Amniotic stem cell (primary cell): ENCODE measurements around the gene GPN3.
"Not testable (repeated sequence)": the region's sequence is repeated elsewhere in the genome, so short reads cannot be mapped to it uniquely, and the experiment has no call there.

ENCODE experiments used
- DNase-seq: peaks from one replicate; lab custom pipeline; 2025; lab: John Stamatoyannopoulos, UW

The GPN3 gene

DNA sequence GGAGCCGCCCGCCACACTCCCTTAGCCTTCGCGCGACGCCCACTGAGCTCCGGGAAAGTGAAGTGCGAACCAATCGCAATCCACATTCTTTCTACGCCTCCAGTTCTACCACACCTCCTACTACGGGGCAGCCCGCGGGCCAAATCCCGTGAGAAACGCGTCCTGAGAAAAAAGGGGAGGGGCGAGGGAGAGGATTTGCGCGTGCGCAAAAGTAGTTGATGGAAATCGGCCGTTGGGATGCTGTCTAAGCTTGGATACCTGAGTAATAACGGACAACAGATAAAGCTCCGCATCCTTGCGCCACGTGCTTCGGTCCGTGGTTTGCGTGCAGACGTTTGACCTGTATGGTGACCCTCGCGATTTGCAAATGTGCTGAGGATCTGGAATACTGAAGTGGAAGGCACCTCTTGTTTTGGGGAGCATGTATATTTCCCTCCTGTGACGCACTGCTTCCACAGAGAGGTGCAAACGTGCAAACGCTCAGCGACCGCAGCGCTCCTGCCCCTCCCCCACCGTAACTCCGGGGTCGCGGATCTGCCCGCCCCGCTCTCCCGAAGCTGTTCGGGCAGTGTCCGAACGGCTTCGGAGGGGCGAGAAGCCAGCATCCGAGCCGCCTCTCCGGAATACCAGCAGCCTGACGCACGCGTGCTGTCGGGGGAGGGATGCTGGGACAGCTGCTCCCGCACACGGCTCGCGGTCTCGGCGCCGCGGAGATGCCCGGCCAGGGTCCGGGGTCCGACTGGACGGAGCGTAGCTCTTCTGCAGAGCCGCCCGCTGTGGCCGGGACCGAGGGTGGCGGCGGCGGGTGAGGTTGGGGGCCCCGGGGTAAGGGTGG is at the start of gene GPN3, which contains the start of gene FAM216A:
GPN3 (minus strand) TSS at position 44 of the 835 bp plus-strand sequence. CDS start 54 bp downstream, outside the sequence.
FAM216A (plus strand) TSS at position 632 of the 835 bp plus-strand sequence; CDS start at position 663, 31 bp downstream.
- DNase-seq = peak; percentile 94

DNA sequence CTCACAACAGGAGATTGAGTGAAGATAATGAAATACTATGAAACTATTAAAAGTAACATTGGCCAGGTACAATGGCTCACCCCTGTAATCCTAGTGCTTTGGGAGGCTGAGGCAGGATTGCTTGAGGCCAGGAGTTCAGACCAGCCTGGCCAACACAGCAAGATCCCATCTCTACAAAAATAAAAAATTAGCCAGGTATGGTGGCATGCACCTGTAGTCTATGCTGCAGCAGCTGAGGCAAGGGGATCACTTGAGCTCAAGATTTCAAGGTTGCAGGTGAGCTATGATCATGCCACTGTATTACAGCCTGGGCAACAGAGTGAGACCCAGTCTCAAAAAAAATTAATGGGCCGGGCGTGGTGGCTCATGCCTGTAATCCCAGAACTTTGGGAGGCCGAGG is 48.9 kb upstream of the GPN3 start:
- no peak for DNase-seq

DNA sequence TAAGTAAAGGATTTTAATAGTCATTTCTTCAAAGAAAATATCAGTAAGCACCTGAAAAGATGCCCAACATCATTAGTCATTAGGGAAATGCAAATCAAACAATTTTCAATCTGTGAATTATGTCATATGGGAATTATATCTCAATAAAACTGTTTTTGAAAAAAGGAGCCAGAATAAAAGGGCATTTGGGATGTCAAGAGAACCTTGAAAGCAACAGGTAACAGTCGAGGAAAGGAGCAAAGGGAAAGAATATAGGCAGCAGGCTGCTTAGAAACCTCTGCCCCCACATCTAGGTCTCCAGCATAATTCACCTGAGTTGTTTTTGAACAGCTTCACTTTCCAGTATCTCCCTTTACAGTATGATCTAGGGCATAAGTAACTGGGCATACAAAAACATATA is 46.3 kb upstream of the GPN3 start:
- DNase-seq = no peak

DNA sequence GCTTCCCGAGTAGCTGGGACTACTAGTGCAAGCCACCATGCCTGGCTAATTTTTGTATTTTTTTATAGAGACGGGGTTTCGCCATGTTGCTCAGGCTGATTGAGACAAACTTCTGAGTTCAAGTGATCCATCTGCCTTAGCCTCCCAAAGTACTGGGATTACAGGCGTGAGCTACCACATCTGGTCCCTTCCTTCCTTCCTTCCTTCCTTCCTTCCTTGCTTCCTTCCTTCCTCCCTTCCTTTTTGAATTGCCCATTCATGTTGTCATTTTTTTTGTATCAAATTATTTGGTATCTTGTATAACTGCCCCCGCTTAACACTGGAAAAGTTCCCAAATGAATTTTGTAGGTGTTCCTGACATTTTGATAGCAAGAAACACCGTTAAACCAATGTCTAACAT is 45.8 kb upstream of the GPN3 start:
- no peak for DNase-seq

DNA sequence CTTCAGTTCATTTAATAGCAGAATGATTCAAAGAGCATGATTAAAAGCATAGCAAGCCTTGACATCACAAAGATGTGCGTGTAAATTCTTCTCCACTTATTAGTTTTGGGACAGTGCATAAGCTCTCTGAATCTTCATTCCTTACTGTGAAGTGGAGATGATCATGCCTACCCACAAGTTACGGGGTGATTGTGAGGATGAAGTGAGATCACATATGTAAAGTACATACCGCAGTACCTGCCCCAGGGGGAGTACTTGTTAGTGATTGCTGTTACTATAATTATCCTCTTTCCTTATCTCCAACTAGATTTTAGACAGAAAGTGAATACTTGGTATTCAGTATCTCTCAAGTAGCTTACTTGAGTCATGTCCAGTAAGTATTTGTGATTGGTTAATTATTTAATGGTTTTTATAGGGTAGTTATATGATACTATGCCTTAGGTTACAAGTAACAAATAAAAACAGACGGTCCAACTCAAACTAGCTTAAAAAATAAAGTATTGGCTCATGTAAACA is 40.1 kb upstream of the GPN3 start:
- DNase-seq = no peak

DNA sequence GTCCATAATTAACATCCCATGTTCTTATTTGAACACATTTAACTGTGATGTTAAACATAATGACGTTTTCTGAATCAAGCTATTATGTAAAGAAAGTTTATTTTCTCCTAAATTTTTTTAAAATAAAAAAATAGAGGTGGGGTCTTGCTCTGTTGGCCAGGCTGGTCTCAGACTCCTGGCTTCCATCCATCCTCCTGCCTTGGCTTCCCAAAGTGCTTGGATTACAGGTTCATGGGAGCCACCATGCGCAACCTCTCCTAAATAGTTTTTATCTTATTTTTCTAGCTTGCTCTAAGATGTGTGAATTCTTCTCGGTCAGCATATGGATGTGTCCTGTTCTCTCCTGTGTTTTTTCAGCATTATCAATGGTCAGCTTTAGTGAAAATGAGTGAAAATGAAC is 37.3 kb upstream of the GPN3 start:
- no peak for DNase-seq

DNA sequence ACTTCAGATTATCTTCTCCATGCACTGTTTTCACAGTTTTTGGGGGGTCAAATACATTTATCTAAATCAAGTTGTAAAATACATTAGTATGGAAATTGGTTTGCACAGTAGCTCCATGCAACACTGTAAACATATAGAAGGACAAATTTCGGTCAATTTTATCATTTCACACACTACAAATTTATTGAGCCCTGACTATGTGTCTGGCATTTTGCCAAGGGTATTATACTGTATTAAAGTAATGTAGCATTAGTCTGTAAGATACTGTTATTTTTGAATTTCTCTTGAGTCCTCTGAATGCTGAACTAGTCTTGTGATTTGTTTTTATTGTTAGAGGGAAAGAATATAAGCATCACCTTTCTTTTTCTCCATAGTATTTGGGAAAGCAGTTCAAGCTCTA is 35.4 kb upstream of the GPN3 start:
- no peak for DNase-seq

DNA sequence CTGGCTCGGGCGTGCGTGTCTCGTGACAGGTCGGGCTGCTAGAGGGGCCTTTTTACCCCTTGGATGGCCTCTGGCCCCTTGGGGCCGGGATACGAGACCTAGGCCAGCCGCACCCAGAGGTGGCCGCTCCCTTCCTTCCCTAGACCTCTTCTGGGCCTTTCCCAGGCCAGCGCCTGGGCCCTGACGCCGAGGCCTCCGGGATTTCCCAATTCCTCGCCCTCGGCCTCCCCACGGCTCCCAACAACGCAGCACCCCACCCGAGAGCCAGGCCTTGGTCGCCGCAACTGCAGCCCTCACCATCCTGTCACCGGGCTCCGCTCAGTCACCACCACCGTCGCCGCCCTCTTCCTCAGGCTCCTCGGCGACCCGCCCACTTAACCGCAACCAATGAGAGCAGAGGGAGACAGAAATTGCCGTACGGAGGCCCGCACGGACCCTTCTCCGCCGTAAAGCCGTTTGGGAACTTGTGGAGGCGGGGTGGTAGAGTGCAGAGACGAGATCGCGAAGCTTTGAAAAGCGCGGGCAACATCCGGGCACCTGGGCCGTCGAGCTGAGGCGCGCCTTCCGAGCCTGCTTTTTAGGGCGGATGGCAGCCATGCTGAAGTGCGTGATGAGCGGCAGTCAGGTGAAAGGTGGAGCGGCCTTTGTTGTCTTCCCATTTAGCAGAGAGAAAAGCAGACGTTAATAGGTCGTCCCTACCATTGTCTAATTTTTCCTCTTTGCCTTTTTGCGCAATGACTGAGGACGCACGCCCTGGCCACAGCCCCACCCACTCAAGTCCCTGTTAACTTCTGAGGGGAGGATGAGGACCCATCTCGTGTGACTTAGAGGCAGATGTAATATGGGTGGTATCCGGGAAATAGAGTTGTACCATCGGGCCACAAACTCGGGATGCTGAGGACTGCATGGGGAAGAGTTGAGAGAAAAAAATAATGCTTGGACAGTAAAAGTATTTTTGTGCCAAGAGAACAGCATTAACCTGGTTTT is 34.0 kb upstream of the GPN3 start, which contains the start of the genes RAD9B and VPS29:
RAD9B (plus strand) TSS at position 580 of the 987 bp plus-strand sequence; CDS start at position 587, 7 bp downstream.
VPS29 (minus strand) TSS at position 360 of the 987 bp plus-strand sequence; CDS start at position 300, 60 bp downstream.
- peak; percentile 95 for DNase-seq

DNA sequence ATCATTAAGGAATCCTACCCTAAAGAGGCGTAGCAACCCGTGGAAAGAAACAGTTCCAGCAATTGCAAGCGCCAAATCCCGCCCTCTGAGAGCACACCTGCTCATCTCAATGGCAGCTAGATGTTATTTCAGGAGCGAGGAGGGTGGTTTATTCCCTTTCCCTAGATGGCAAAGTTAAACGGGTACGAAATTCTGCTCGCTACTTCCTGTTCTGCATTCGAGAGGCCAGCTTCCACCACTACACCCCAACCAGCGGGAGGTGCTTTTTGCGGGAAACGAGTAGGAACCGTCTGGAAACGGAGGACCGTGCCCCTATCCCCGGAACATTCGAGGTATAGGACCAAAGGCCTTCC is 33.3 kb upstream of the GPN3 start:
- DNase-seq = peak; percentile 16

DNA sequence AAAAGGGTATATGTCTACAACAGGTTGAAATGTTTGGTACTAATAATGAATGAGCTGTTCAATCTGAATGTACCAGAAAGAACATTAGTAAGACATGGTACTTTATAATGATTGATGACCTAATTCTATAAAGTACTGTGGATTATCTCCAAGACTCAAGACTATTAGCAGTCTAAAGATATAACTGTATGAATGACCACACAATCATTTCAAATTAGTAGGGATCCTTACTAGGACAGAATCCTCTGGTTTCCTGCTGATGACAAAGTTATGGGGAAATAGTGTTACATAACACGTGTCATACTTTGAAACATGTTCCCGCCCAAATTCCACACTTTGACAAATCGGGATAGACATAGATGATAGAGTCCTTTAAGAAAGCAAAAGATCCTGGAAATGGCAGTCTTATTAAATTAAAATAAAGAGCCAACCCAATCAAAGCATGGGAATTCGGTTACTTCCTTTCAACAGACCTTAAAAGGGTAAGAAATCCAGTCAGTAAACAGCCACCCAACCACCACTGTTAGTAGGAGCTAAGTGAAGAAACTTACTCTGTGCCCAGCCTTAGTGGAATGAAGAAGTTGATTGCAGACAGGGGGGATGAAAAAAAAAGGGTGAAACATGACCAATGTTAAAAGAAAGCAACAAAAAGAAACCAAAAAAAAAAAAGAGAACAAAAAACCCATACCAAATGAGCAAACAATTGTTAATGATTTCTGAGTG is 31.1 kb upstream of the GPN3 start:
- DNase-seq = no peak

DNA sequence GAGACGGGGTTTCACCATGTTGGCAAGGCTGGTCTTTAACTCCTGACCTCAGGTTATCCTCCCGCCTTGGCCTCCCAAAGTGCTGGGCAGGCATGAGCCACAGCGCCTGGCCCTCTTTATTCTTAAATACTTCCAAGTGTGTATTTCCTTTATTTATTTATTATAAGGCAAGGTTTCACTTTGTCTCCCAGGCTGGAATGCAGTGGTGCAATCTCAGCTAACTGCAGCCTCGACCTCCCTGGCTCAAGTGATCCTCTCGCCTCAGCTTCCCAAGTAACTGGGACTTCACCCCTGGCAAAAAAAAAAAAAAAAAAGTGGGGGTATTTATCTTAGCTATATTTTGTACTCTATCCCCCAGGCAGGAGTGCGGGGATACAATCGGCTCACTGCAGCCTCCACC is 7.4 kb upstream of the GPN3 start:
- DNase-seq = no peak

DNA sequence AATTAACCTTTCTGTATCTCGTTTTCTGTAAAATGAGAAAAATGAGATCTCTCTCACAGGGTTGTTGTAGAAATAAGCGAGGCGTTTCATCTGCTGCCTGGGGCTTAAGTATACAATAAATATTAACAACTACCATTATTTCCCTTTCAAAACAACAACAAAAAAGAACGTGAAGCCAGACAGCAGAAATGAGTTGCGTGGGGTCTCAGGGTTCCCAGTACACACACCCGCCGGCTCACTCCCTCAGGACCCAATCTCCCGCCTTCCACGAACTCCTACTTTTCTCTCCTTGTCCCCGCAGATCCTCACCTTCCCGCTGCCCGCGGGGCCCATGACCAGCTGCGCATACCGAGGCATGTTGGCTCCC is 227 bp downstream of the GPN3 start:
- DNase-seq = no peak

DNA sequence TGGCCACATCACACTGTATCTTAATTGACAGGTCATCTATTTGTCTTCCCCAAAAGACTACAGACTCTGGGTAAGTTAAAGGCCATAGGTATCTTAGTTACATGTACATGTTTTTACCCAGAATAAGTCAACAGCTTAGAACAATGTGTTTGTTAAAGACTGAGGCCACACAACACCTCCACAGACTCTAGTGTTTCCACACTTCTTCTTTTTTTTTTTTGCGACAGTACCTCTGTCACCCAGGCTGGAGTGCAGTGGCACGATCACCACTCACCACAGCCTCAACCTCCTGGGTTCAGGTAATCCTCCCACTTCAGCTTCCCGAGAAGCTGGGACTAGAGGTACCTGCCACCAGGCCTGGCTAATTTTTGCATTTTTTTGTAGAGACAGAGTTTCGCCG is 1.3 kb downstream of the GPN3 start:
- no peak for DNase-seq

DNA sequence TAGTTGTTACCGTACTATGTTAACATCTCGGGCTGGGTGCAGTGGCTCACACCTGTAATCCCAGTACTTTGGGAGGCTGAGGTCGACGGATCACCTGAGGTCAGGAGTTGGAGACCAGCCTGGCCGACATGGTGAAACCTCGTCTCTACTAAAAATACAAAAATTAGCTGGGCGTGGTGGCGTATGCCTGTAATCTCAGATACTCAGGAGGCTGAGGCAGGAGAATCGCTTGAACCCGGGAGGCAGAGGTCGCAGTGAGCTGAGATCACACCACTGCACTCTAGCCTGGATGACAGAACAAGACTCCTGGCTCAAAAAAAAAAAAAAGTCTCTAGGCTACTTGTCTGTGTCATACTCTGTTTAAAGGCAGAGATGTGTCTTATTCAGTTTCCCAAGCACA is 2.3 kb downstream of the GPN3 start:
- DNase-seq = not testable (repeated sequence)

DNA sequence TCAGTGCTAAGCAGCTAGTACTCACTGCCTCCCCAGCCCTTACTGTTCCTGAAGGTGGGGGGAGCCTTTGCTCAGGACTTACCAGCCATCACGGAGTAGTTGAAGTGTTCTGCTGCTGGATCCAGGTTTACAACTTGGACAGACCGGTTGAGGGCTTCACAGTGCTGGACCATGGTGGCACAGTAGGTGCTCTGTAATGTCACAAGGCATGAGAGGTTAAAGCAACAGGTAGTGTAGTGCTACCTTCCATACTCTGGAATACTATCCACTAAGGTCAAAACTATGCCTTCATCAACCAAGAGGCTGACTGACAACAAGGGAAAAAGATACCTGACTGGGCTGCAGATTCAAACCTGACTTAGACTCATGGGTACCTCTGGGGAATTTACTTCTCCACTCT is 3.0 kb downstream of the GPN3 start:
- no peak for DNase-seq

DNA sequence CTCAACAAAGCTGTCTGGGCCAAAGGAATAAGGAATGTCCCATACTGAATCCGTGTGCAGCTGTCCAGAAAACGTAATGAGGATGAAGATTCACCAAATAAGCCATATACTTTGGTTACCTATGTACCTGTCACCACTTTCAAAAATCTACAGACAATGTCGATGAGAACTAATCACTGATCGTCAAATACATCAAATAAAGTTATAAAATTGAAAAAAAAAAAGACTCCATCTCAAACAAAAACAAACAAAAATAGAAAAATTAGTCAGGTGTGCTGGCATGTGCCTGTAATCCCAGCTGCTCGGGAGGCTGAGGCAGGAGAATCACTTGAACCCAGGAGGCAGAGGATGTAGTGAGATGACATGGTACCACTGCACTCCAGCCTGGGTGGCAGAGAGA is 6.9 kb downstream of the GPN3 start:
- not testable (repeated sequence) for DNase-seq

DNA sequence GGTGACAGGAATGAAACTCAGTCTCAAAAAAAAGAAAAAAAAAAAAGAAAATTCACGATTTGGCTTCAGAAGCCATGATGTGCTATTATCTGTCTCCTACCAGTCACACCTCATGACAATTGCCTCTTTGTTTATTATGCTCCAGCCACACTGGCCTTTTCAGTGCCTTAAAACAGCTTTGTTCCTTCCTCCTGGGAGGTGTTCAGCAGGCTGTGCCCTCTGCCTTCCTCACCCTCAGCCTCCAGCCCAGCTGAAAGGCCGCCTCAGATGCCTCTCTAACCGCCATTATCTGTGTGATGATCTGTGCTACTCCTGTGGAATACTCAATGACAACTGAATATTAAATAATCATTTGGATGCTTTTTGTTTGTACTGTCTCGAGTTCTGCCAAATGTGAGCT is 9.3 kb downstream of the GPN3 start:
- DNase-seq = no peak

DNA sequence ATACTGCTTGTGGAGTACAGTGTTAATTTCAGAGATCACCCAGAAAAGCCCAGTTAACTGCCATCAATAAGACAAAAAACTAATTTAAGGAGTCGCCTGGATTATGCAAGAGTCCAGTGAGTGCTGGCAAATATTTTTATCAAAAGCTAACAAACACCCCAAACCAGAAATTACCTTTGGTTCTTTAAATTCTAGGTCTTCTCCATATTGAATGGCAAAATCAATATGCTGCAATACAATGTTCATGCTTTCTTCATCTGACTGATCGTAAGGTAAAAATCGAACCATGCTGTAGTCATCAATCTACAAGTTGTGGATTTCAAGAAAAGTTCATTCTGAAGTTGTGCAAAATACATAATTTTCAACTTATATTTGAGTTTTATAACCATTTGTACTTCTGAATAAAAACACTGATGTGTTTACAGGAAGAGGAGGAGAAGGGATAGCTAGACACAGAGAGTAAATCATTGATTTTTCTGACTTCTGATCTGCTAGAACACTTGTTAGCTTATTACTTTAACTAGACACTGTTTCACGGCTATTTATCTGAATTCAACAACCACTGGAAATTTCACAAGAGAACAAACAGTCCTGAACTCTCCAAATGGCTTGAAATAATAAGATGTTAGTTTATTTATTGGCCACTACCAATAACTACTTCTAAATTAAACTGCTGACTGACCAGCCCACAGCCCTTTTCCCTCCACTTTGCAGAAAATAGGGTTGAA is 14.3 kb downstream of the GPN3 start:
- DNase-seq = no peak

DNA sequence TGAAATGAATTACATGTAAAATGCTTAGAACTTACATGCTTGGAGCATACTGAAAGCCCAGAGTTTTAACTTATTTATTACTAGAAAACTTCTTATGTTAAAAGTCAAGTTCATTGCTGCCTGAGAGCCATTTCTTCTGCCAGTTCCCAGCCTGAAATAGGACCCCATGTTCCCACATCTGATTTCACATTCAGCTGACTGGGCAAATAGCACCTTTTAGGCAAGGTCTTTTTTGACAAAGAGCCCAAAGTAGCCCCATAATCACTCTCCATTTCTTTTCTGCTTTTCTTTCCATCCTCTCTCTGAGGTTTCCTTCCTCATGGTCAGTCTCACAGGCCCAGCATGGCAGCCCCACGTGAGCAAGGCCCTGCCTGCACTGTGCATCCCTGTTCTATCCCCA is 16.8 kb downstream of the GPN3 start:
- no peak for DNase-seq

DNA sequence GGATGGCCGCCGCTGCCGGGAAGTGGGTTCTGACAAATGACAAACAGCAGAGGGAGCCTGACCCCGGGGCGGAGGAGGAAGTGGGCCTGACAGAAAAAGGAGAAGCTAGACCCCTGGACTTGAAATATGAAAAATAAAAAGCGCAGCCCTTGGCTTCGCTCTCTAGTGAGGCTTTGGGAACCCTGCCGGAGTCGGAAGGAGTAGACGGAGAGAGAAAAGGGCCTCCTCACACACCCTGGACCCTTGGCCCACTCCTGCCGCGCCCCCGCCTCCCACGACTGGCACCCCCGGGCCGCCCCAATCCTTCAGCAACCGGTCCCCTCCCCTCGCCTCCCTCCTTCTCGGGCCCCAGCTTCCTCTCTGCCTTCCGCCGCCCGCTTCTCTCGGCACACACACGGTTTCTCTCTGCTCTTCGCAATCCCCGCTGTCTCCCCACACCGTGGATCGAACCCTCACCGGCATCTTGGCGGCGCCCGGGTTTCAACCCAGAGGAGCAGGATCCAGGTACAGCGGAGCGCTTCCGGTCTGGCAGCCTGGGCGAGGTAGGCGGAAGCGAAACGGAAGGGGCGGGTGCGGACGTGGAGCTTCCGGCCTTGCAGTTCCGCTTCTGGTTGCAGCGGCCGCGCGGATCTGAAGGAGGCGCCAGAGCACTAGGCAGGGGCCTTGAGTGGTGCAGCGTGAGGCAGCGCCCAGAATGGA is 18.1 kb downstream of the GPN3 start, which contains the start of gene ARPC3:
ARPC3 (minus strand) TSS at position 539 of the 699 bp plus-strand sequence; CDS start at position 462, 77 bp downstream.
- DNase-seq = peak; percentile 88
